ENCODE results near the gene ACCSL.

The ACCSL gene

GRCh38 chr11:44007481-44008087 is 40.2 kb upstream of the ACCSL start:
- no peak overlapping the region for H3K4me3 ChIP-seq (ENCODE audit: insufficient read depth, low read depth, low read length, poor library complexity, severe bottlenecking)
- H3K4me1 ChIP-seq (ENCODE audit: control insufficient read depth, insufficient read depth, low read length, poor library complexity, severe bottlenecking) = no peaks in the 10 kb centered on the region
- no peaks in the 10 kb centered on the region for H3K27me3 ChIP-seq (replicated peaks; ENCODE audit: control insufficient read depth, insufficient read depth, low read length, poor library complexity, severe bottlenecking)
- no peaks in the 10 kb centered on the region for H3K9me3 ChIP-seq (ENCODE audit: control insufficient read depth, low read length)
- no peak overlapping the region for H3K27ac ChIP-seq (ENCODE audit: insufficient read depth, low read length, poor library complexity, severe bottlenecking)
- no peak for DNase-seq
- H3K36me3 ChIP-seq (ENCODE audit: control insufficient read depth, insufficient read depth, low read length) = no peaks in the 10 kb centered on the region

GRCh38 chr11:44008088-44008501 is 39.7 kb upstream of the ACCSL start:
- no peak for DNase-seq
- no peaks in the 10 kb centered on the region for H3K36me3 ChIP-seq (ENCODE audit: control insufficient read depth, insufficient read depth, low read length)
- no peaks in the 10 kb centered on the region for H3K9me3 ChIP-seq (ENCODE audit: control insufficient read depth, low read length)
- no peaks in the 10 kb centered on the region for H3K27me3 ChIP-seq (replicated peaks; ENCODE audit: control insufficient read depth, insufficient read depth, low read length, poor library complexity, severe bottlenecking)
- no peak overlapping the region for H3K4me3 ChIP-seq (ENCODE audit: insufficient read depth, low read depth, low read length, poor library complexity, severe bottlenecking)
- H3K4me1 ChIP-seq (ENCODE audit: control insufficient read depth, insufficient read depth, low read length, poor library complexity, severe bottlenecking) = no peaks in the 10 kb centered on the region
- no peak overlapping the region for H3K27ac ChIP-seq (ENCODE audit: insufficient read depth, low read length, poor library complexity, severe bottlenecking)

- Histone ChIP-seq H3K9me3 (ENCODE audit: control insufficient read depth, low read length) (no peaks in the 10 kb centered on the region), H3K27me3 (replicated peaks; ENCODE audit: control insufficient read depth, insufficient read depth, low read length, poor library complexity, severe bottlenecking) (no peaks in the 10 kb centered on the region), H3K4me3 (ENCODE audit: insufficient read depth, low read depth, low read length, poor library complexity, severe bottlenecking) (no peak overlapping the region), H3K36me3 (ENCODE audit: control insufficient read depth, insufficient read depth, low read length) (no peaks in the 10 kb centered on the region), H3K27ac (ENCODE audit: insufficient read depth, low read length, poor library complexity, severe bottlenecking) (no peak overlapping the region), H3K4me1 (ENCODE audit: control insufficient read depth, insufficient read depth, low read length, poor library complexity, severe bottlenecking) (no peaks in the 10 kb centered on the region)
- no peak for DNase-seq
Observed at GRCh38 chr11:44008698-44009097, 39.1 kb upstream of the ACCSL start.

GRCh38 chr11:44010789-44011251 is 37.0 kb upstream of the ACCSL start:
- H3K27ac ChIP-seq (ENCODE audit: insufficient read depth, low read length, poor library complexity, severe bottlenecking) = no peak overlapping the region

GRCh38 chr11:44011797-44012196 is 36.0 kb upstream of the ACCSL start:
- no peak for DNase-seq
- no peaks in the 10 kb centered on the region for H3K36me3 ChIP-seq (ENCODE audit: control insufficient read depth, insufficient read depth, low read length)
- H3K27me3 ChIP-seq (replicated peaks; ENCODE audit: control insufficient read depth, insufficient read depth, low read length, poor library complexity, severe bottlenecking) = no peaks in the 10 kb centered on the region
- H3K4me1 ChIP-seq (ENCODE audit: control insufficient read depth, insufficient read depth, low read length, poor library complexity, severe bottlenecking) = no peaks in the 10 kb centered on the region
- no peak overlapping the region for H3K27ac ChIP-seq (ENCODE audit: insufficient read depth, low read length, poor library complexity, severe bottlenecking)
- no peaks in the 10 kb centered on the region for H3K9me3 ChIP-seq (ENCODE audit: control insufficient read depth, low read length)
- no peak overlapping the region for H3K4me3 ChIP-seq (ENCODE audit: insufficient read depth, low read depth, low read length, poor library complexity, severe bottlenecking)

More at GRCh38 chr11:44010789-44011251, 37.0 kb upstream of the ACCSL start:
- Histone ChIP-seq H3K27me3 (replicated peaks; ENCODE audit: control insufficient read depth, insufficient read depth, low read length, poor library complexity, severe bottlenecking) (no peaks in the 10 kb centered on the region), H3K9me3 (ENCODE audit: control insufficient read depth, low read length) (no peaks in the 10 kb centered on the region), H3K4me1 (ENCODE audit: control insufficient read depth, insufficient read depth, low read length, poor library complexity, severe bottlenecking) (no peaks in the 10 kb centered on the region), H3K4me3 (ENCODE audit: insufficient read depth, low read depth, low read length, poor library complexity, severe bottlenecking) (no peak overlapping the region), H3K36me3 (ENCODE audit: control insufficient read depth, insufficient read depth, low read length) (no peaks in the 10 kb centered on the region)
- DNase-seq = no peak

GRCh38 chr11:44014968-44015623 is 32.7 kb upstream of the ACCSL start:
- Histone ChIP-seq H3K9me3 (ENCODE audit: control insufficient read depth, low read length) (no peaks in the 10 kb centered on the region), H3K27ac (ENCODE audit: insufficient read depth, low read length, poor library complexity, severe bottlenecking) (no peak overlapping the region), H3K36me3 (ENCODE audit: control insufficient read depth, insufficient read depth, low read length) (no peaks in the 10 kb centered on the region), H3K27me3 (replicated peaks; ENCODE audit: control insufficient read depth, insufficient read depth, low read length, poor library complexity, severe bottlenecking) (no peaks in the 10 kb centered on the region), H3K4me3 (ENCODE audit: insufficient read depth, low read depth, low read length, poor library complexity, severe bottlenecking) (no peak overlapping the region), H3K4me1 (ENCODE audit: control insufficient read depth, insufficient read depth, low read length, poor library complexity, severe bottlenecking) (no peaks in the 10 kb centered on the region)
- DNase-seq = no peak

- H3K9me3 ChIP-seq (ENCODE audit: control insufficient read depth, low read length) = no peaks in the 10 kb centered on the region
- no peak overlapping the region for H3K27ac ChIP-seq (ENCODE audit: insufficient read depth, low read length, poor library complexity, severe bottlenecking)
- H3K4me1 ChIP-seq (ENCODE audit: control insufficient read depth, insufficient read depth, low read length, poor library complexity, severe bottlenecking) = no peaks in the 10 kb centered on the region
- no peak for DNase-seq
- no peaks in the 10 kb centered on the region for H3K36me3 ChIP-seq (ENCODE audit: control insufficient read depth, insufficient read depth, low read length)
- no peak overlapping the region for H3K4me3 ChIP-seq (ENCODE audit: insufficient read depth, low read depth, low read length, poor library complexity, severe bottlenecking)
- no peaks in the 10 kb centered on the region for H3K27me3 ChIP-seq (replicated peaks; ENCODE audit: control insufficient read depth, insufficient read depth, low read length, poor library complexity, severe bottlenecking)
Observed at GRCh38 chr11:44015624-44016007, 32.2 kb upstream of the ACCSL start.

GRCh38 chr11:44016131-44016530 is 31.6 kb upstream of the ACCSL start:
- no peak for DNase-seq
- H3K36me3 ChIP-seq (ENCODE audit: control insufficient read depth, insufficient read depth, low read length) = no peaks in the 10 kb centered on the region
- H3K4me1 ChIP-seq (ENCODE audit: control insufficient read depth, insufficient read depth, low read length, poor library complexity, severe bottlenecking) = no peaks in the 10 kb centered on the region
- H3K4me3 ChIP-seq (ENCODE audit: insufficient read depth, low read depth, low read length, poor library complexity, severe bottlenecking) = no peak overlapping the region
- no peak overlapping the region for H3K27ac ChIP-seq (ENCODE audit: insufficient read depth, low read length, poor library complexity, severe bottlenecking)
- H3K27me3 ChIP-seq (replicated peaks; ENCODE audit: control insufficient read depth, insufficient read depth, low read length, poor library complexity, severe bottlenecking) = no peaks in the 10 kb centered on the region
- H3K9me3 ChIP-seq (ENCODE audit: control insufficient read depth, low read length) = no peaks in the 10 kb centered on the region

- Histone ChIP-seq H3K27me3 (replicated peaks; ENCODE audit: control insufficient read depth, insufficient read depth, low read length, poor library complexity, severe bottlenecking) (no peaks in the 10 kb centered on the region), H3K4me3 (ENCODE audit: insufficient read depth, low read depth, low read length, poor library complexity, severe bottlenecking) (no peak overlapping the region), H3K27ac (ENCODE audit: insufficient read depth, low read length, poor library complexity, severe bottlenecking) (no peak overlapping the region), H3K4me1 (ENCODE audit: control insufficient read depth, insufficient read depth, low read length, poor library complexity, severe bottlenecking) (no peaks in the 10 kb centered on the region), H3K36me3 (ENCODE audit: control insufficient read depth, insufficient read depth, low read length) (no peaks in the 10 kb centered on the region), H3K9me3 (ENCODE audit: control insufficient read depth, low read length) (no peaks in the 10 kb centered on the region)
- DNase-seq = no peak
Observed at GRCh38 chr11:44016546-44017442, 31.0 kb upstream of the ACCSL start.

All from effector memory CD4-positive, alpha-beta T cell (primary cell).